SK-N-SH (cell line): ENCODE results near the gene CADPS2.

Experiments
- CTCF ChIP-seq: fragments of 200-600 bp; sonication (generic); IDR thresholded peaks from 2 replicates; pipeline ENCODE4 v1.6.1; 2017; ENCODE audit warnings: antibody characterized with exemption, mild to moderate bottlenecking, moderate library complexity
- EZH2phosphoT487 ChIP-seq: fragments of 200-600 bp; sonication (generic); IDR thresholded peaks from 2 replicates; pipeline ENCODE4 v1.6.1; 2017; ENCODE audit warnings: low read depth, mixed run types, mild to moderate bottlenecking, antibody characterized with exemption, moderate library complexity, borderline replicate concordance
- FOXJ3 ChIP-seq: sonication (generic); formaldehyde crosslinking; IDR thresholded peaks from 2 replicates; pipeline ENCODE4 v1.5.1; 2020; ENCODE audit warnings: mild to moderate bottlenecking, missing genetic modification reagents
- JUND ChIP-seq: IDR thresholded peaks from 2 replicates; pipeline ENCODE4 v1.4.0; 2012
- MXI1 ChIP-seq: IDR thresholded peaks from 2 replicates; pipeline ENCODE4 v1.6.1; 2012; ENCODE audit warnings: mild to moderate bottlenecking, low read depth, low read length, improper control_type of control experiment
- REST ChIP-seq: IDR thresholded peaks from 2 replicates; pipeline ENCODE4 v1.6.1; 2012; ENCODE audit warnings: mild to moderate bottlenecking, low read depth, low read length, moderate library complexity
- TAF1 ChIP-seq: IDR thresholded peaks from 2 replicates; pipeline ENCODE4 v1.6.1; 2012; ENCODE audit warnings: low read depth, mild to moderate bottlenecking, low read length, moderate library complexity, borderline replicate concordance
- TCF12 ChIP-seq: IDR thresholded peaks from 2 replicates; pipeline ENCODE4 v1.4.0; 2012
- TF ChIP-seq, protein P1 (sequence below): IDR thresholded peaks from 2 replicates; pipeline ENCODE4 v1.4.0; 2012; ENCODE audit warnings: low read depth, borderline replicate concordance
- TF ChIP-seq, protein P2 (sequence below): IDR thresholded peaks from 2 replicates; pipeline ENCODE4 v1.4.0; 2012; ENCODE audit warnings: low read depth

- TF ChIP-seq CTCF (no peak), MXI1 (no peak), TAF1 (no peak), EZH2phosphoT487 (no peak), JUND (no peak), REST (no peak), FOXJ3 (no peak), TCF12 (no peak)
- TF ChIP-seq, protein P1, sequence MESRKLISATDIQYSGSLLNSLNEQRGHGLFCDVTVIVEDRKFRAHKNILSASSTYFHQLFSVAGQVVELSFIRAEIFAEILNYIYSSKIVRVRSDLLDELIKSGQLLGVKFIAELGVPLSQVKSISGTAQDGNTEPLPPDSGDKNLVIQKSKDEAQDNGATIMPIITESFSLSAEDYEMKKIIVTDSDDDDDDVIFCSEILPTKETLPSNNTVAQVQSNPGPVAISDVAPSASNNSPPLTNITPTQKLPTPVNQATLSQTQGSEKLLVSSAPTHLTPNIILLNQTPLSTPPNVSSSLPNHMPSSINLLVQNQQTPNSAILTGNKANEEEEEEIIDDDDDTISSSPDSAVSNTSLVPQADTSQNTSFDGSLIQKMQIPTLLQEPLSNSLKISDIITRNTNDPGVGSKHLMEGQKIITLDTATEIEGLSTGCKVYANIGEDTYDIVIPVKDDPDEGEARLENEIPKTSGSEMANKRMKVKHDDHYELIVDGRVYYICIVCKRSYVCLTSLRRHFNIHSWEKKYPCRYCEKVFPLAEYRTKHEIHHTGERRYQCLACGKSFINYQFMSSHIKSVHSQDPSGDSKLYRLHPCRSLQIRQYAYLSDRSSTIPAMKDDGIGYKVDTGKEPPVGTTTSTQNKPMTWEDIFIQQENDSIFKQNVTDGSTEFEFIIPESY, result no peak
- TF ChIP-seq, protein P2, sequence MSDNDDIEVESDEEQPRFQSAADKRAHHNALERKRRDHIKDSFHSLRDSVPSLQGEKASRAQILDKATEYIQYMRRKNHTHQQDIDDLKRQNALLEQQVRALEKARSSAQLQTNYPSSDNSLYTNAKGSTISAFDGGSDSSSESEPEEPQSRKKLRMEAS, result no peak
These were observed 516.5 kb downstream of the CADPS2 start for GRCh38 chr7:122369756-122370155.
